HG02763 (cell line): ENCODE measurements around the gene TRPM3.

Experiments used
- ATAC-seq: cut with Tn5 transposase; IDR thresholded peaks from one replicate; pipeline ENCODE4 v1.9.1; 2021; ENCODE audit warnings: mild to moderate bottlenecking, moderate library complexity; ENCODE audit not compliant: unreplicated experiment

Gene TRPM3

GRCh38 chr9:70535546-70536323 is 585.7 kb downstream of the TRPM3 start:
- no peak for ATAC-seq

GRCh38 chr9:70534471-70534870 is 587.0 kb downstream of the TRPM3 start:
- no peak for ATAC-seq

- no peak for ATAC-seq
Measured at GRCh38 chr9:70534061-70534460, 587.4 kb downstream of the TRPM3 start.

- ATAC-seq = no peak
Measured at GRCh38 chr9:70533492-70533891, 587.9 kb downstream of the TRPM3 start.

GRCh38 chr9:70532716-70533115 is 588.7 kb downstream of the TRPM3 start:
- no peak for ATAC-seq

GRCh38 chr9:70531311-70531710 is 590.1 kb downstream of the TRPM3 start:
- no peak for ATAC-seq

- no peak for ATAC-seq
Measured at GRCh38 chr9:70530716-70531115, 590.7 kb downstream of the TRPM3 start.

GRCh38 chr9:70529833-70530232 is 591.6 kb downstream of the TRPM3 start:
- ATAC-seq = no peak

- ATAC-seq = no peak
Measured at GRCh38 chr9:70529377-70529776, 592.0 kb downstream of the TRPM3 start.

- ATAC-seq = no peak
Measured at GRCh38 chr9:70526902-70527301, 594.5 kb downstream of the TRPM3 start.

GRCh38 chr9:70525519-70525918 is 595.9 kb downstream of the TRPM3 start:
- no peak for ATAC-seq

- ATAC-seq = peak; percentile 64
Measured at GRCh38 chr9:70519912-70520724, 601.3 kb downstream of the TRPM3 start.

GRCh38 chr9:70517926-70518610 is 603.4 kb downstream of the TRPM3 start:
- ATAC-seq = no peak

- ATAC-seq = no peak
Measured at GRCh38 chr9:70514273-70514672, 607.1 kb downstream of the TRPM3 start.

GRCh38 chr9:70511858-70512257 is 609.6 kb downstream of the TRPM3 start:
- no peak for ATAC-seq

GRCh38 chr9:70510157-70510770 is 611.2 kb downstream of the TRPM3 start:
- ATAC-seq = no peak

GRCh38 chr9:70506159-70506558 is 615.3 kb downstream of the TRPM3 start:
- ATAC-seq = no peak

- no peak for ATAC-seq
Measured at GRCh38 chr9:70504834-70505233, 616.6 kb downstream of the TRPM3 start.

- no peak for ATAC-seq
Measured at GRCh38 chr9:70502690-70503089, 618.7 kb downstream of the TRPM3 start.

GRCh38 chr9:70500793-70501192 is 620.6 kb downstream of the TRPM3 start:
- no peak for ATAC-seq

- ATAC-seq = no peak
Measured at GRCh38 chr9:70499621-70500020, 621.8 kb downstream of the TRPM3 start.
